Cardiac muscle cell (in vitro differentiated cells and primary cell): ENCODE data around the gene ZSCAN22. TPM values are rescaled to one million over a fixed set of nuclear protein-coding genes. Genes with fewer than 3 reads are reported as not detected.

Experiments used
- DNase-seq, 2 donors: peaks; one replicate each; pipeline versions ENCODE4 v3.0.0 to v3.0.0-alpha.2; 2010 to 2017; ENCODE audit warnings: low read depth in 1 of 2, low spot score in 1 of 2
- H3K27ac ChIP-seq: fragments of 200-600 bp; sonication (generic); 2 replicates; pipeline ENCODE4 v1.5.1; 2016
- H3K27me3 ChIP-seq: fragments of 200-600 bp; sonication (generic); 2 replicates; pipeline ENCODE4 v1.6.0; 2016; ENCODE audit warnings: control low read depth
- H3K36me3 ChIP-seq: fragments of 200-600 bp; sonication (generic); 2 replicates; pipeline ENCODE4 v1.5.1; 2016; ENCODE audit warnings: control low read depth
- H3K4me1 ChIP-seq: fragments of 200-600 bp; sonication (generic); 2 replicates; pipeline ENCODE4 v1.8.1; 2017; ENCODE audit warnings: low read depth, mild to moderate bottlenecking, mixed run types
- H3K4me3 ChIP-seq: fragments of 200-600 bp; sonication (generic); 2 replicates; pipeline ENCODE4 v1.5.1; 2016; ENCODE audit warnings: mild to moderate bottlenecking
- H3K9me3 ChIP-seq: fragments of 200-600 bp; sonication (generic); 2 replicates; pipeline ENCODE4 v1.5.1; 2017; ENCODE audit warnings: low read depth, mild to moderate bottlenecking, control low read depth
- CTCF ChIP-seq: IDR thresholded peaks from 2 replicates; pipeline ENCODE4 v1.5.1; 2012; ENCODE audit warnings: low read depth, mild to moderate bottlenecking, low read length
- polyA plus RNA-seq: library from polyadenylated mRNA; unstranded; fragments of >200 nt; fragmentation: Nextera tagmentation; extraction: Ambion mirVana; gene quantifications from 2 replicates; pipeline ENCODE4 v1.2.1, GENCODE V29; 2016
- total RNA-seq: library from RNA; depleted of rRNA; stranded (reverse); fragments of >200 nt; gene quantifications from 2 replicates; pipeline ENCODE4 v1.2.3, GENCODE V29; 2016

ZSCAN22 gene
- total and polyA plus RNA-seq, 2 experiments from 2014 or later: 2.5 to 4.2 TPM

- DNase-seq: no peak
- Histone ChIP-seq H3K27me3 (no peaks in the 10 kb centered on the region), H3K27ac (no peak overlapping the region), H3K4me1 (no peaks in the 10 kb centered on the region), H3K9me3 (no peaks in the 10 kb centered on the region), H3K36me3 (peaks cover 6% of the 10 kb centered on the region), H3K4me3 (no peak overlapping the region)
- TF ChIP-seq CTCF: no peak
These were observed 9.4 kb downstream of the ZSCAN22 start for GRCh38 chr19:58336216-58336615.

DNA sequence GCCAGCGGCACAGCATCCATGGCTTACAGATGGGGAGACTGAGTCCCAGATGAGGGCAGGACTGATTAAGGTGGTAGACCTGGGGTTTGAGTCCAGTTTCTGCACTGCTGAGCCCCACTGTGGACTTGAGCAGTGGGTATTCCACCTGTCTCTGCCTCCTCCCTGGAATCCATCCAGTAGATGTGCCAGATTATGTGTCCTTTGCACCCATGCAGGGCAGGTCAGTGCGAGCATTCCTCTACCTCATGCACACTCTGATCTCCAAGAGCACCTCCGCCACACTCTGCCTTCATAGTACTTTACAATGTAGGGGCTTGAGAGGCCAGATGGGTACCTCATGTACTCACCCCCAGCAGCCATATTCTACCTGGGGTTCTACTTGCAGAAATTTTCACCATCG is 10.0 kb downstream of the ZSCAN22 start:
- Histone ChIP-seq H3K36me3 (peaks cover 6% of the 10 kb centered on the region), H3K27me3 (no peaks in the 10 kb centered on the region)

DNA sequence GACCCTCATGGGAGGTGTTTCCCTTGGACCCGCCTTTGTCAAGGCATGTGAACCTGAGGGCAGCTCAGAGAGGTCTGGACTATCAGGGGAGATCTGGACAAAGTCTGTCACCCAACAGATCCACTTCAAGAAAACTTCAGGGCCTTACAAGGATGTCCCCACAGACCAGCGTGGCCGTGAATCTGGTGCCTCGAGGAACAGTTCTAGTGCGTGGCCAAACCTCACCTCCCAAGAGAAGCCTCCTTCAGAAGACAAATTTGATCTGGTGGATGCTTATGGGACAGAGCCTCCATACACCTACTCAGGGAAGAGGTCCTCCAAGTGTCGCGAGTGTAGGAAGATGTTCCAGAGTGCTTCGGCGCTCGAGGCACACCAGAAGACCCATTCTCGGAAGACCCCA is 11.5 kb downstream of the ZSCAN22 start:
- no peak for TF ChIP-seq CTCF
- Histone ChIP-seq H3K4me1 (no peaks in the 10 kb centered on the region), H3K36me3 (peaks cover 6% of the 10 kb centered on the region), H3K9me3 (no peaks in the 10 kb centered on the region), H3K27me3 (no peaks in the 10 kb centered on the region), H3K4me3 (no peak overlapping the region), H3K27ac (no peak overlapping the region)
- DNase-seq: no peak

More for the DNA sequence above, 10.0 kb downstream of the ZSCAN22 start:
- H3K27ac ChIP-seq: no peak overlapping the region
- DNase-seq: no peak
- H3K9me3 ChIP-seq: no peaks in the 10 kb centered on the region
- no peaks in the 10 kb centered on the region for H3K4me1 ChIP-seq
- no peak for TF ChIP-seq CTCF
- H3K4me3 ChIP-seq: no peak overlapping the region

DNA sequence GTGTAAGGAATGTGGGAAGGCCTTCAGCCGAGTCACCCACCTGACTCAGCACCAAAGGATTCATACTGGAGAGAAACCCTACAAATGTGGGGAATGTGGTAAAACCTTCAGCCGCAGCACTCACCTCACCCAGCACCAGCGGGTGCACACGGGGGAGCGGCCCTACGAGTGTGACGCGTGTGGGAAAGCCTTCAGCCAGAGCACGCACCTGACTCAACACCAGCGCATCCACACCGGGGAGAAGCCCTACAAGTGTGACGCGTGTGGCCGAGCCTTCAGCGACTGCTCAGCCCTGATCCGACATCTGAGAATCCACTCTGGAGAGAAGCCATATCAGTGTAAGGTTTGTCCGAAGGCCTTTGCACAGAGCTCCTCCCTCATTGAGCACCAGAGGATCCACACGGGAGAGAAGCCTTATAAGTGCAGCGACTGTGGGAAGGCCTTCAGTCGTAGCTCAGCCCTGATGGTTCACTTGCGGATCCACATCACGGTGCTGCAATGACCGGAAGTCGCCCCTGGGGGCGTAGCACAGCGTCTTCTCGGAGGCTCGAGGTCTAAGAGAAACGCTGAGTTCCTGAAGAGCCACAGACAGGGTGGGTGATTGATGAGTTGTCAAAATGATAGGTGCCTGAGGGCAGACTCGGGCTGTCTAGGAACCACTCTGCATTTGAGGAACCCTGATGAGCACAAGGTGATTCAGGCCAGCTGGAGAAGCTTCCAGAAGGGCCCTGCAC is 12.2 kb downstream of the ZSCAN22 start:
- no peak for TF ChIP-seq CTCF
- no peak overlapping the region for H3K4me3 ChIP-seq
- H3K27me3 ChIP-seq: no peaks in the 10 kb centered on the region
- peak in 1 of 2 donors; percentile 30 for DNase-seq
- H3K36me3 ChIP-seq: peaks cover 6% of the 10 kb centered on the region
- H3K9me3 ChIP-seq: no peaks in the 10 kb centered on the region
- no peaks in the 10 kb centered on the region for H3K4me1 ChIP-seq
- no peak overlapping the region for H3K27ac ChIP-seq

DNA sequence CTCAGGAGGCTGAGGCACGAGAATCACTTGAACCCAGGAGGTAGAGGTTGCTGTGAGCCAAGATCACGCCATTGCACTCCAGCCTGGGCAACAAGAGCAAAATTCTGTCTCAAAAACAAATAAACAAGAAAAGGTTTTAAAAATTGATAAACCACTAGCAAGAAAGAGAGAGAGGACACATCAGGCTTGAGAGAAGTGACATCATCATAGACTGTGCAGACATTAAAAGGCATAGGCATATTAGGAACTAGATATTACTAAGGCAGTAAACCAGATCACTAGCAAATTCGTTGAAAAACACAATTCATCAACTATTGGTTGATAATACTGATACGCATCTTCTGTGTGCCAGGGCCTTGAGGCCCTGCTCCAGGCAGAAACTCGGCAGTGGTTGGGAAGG is 18.8 kb downstream of the ZSCAN22 start:
- H3K36me3 ChIP-seq: no peaks in the 10 kb centered on the region
- H3K9me3 ChIP-seq: no peaks in the 10 kb centered on the region
- TF ChIP-seq CTCF: no peak
- H3K27me3 ChIP-seq: no peaks in the 10 kb centered on the region
- H3K4me1 ChIP-seq: no peaks in the 10 kb centered on the region
- no peak overlapping the region for H3K27ac ChIP-seq
- no peak for DNase-seq
- no peak overlapping the region for H3K4me3 ChIP-seq
